ENCODE data around the gene PTPN18.

Gene PTPN18

GRCh38 chr2:130355578-130356431 lies at the start of gene PTPN18:
PTPN18 (plus strand) TSS chr2:130356056; CDS start chr2:130356108, 52 bp downstream.
- H3K4me1 Mint-ChIP-seq = peaks cover 29% of the 10 kb centered on the region
- TF ChIP-seq CTCF (IDR thresholded peaks at IDR 0.05; ENCODE audit: unreplicated experiment in 3 of 3) = peak; percentile 46 to 62 (median 62)
- H3K27ac Mint-ChIP-seq = peak within 1 kb of the TSS in 1 of 3 experiments; percentile 5
- H3K27me3 Mint-ChIP-seq (ENCODE audit: low read depth) = peaks cover 4% of the 10 kb centered on the region
- peak within 1 kb of the TSS; percentile 83 to 85 (median 84) for H3K4me3 Mint-ChIP-seq
- H3K36me3 Mint-ChIP-seq (ENCODE audit: low read depth) = no peaks in the 10 kb centered on the region
- peaks cover 3% of the 10 kb centered on the region for H3K9me3 Mint-ChIP-seq

- Mint-ChIP-seq H3K36me3 (ENCODE audit: low read depth) (no peaks in the 10 kb centered on the region), H3K4me3 (no peak overlapping the region), H3K27ac (no peak overlapping the region), H3K27me3 (ENCODE audit: low read depth) (peaks cover 25% of the 10 kb centered on the region), H3K9me3 (no peaks in the 10 kb centered on the region), H3K4me1 (no peaks in the 10 kb centered on the region)
- no peak for TF ChIP-seq CTCF (IDR thresholded peaks at IDR 0.05; ENCODE audit: unreplicated experiment in 3 of 3)
Observed at GRCh38 chr2:130307850-130308249, 48.0 kb upstream of the PTPN18 start.

DNA sequence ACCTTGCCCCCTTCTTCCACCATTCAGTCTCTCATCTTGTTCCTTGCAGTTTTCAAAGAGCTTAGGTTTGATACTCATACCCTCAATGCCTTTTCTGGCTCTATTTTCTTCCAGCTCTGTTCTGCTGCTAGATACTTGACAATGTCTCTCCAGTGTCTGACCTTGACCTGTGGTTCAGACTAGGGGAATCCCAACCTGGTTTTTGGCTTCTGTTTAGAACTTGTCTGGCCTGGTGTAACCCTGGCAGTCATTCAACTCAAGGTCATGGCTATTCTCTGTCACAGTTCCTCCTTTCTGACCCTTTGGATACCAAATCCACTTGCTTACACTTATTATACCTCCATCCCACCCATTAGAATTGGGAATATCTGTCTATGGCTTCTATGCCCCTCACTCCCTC lies 45.0 kb upstream of the PTPN18 start:
- H3K27me3 Mint-ChIP-seq (ENCODE audit: low read depth) = peaks cover 20% of the 10 kb centered on the region
- no peak overlapping the region for H3K27ac Mint-ChIP-seq
- H3K4me3 Mint-ChIP-seq = no peak overlapping the region
- no peaks in the 10 kb centered on the region for H3K36me3 Mint-ChIP-seq (ENCODE audit: low read depth)
- H3K4me1 Mint-ChIP-seq = peaks cover 8% of the 10 kb centered on the region
- TF ChIP-seq CTCF (IDR thresholded peaks at IDR 0.05; ENCODE audit: unreplicated experiment in 3 of 3) = no peak
- H3K9me3 Mint-ChIP-seq = no peaks in the 10 kb centered on the region

GRCh38 chr2:130313812-130314334 lies 42.0 kb upstream of the PTPN18 start:
- Mint-ChIP-seq H3K36me3 (ENCODE audit: low read depth) (no peaks in the 10 kb centered on the region), H3K27me3 (ENCODE audit: low read depth) (peaks cover 13% of the 10 kb centered on the region), H3K9me3 (no peaks in the 10 kb centered on the region), H3K4me3 (no peak overlapping the region), H3K27ac (no peak overlapping the region), H3K4me1 (peaks cover 8% of the 10 kb centered on the region)
- TF ChIP-seq CTCF (IDR thresholded peaks at IDR 0.05; ENCODE audit: unreplicated experiment in 3 of 3) = no peak

DNA sequence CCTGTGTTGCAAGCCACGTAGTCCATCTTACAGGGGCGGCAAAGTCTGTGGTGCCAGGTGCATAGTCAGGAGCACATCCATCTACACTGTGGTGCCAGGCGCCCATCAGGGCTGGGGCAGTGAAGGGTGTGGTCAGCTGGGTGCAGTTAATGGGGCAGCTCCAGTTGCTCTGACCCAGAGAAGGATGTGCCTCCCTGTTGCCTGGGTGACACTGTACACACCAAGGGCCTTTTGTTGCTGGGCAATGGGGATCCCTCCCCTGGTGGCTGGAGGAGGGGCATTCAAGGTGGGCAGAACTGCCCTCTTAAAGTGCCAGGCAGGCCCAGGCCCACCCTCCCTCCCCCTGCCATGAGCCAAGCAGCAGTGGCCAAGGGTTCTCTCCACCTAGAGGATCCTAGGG lies 41.5 kb upstream of the PTPN18 start:
- Mint-ChIP-seq H3K4me3 (no peak overlapping the region), H3K27me3 (ENCODE audit: low read depth) (peaks cover 12% of the 10 kb centered on the region), H3K27ac (no peak overlapping the region), H3K9me3 (no peaks in the 10 kb centered on the region), H3K36me3 (ENCODE audit: low read depth) (no peaks in the 10 kb centered on the region), H3K4me1 (peaks cover 8% of the 10 kb centered on the region)
- no peak for TF ChIP-seq CTCF (IDR thresholded peaks at IDR 0.05; ENCODE audit: unreplicated experiment in 3 of 3)

All from nephron (organoid).